Vagina (tissue), 2 donors: ENCODE measurements around the gene EVL. TPM values are rescaled to one million over a fixed set of nuclear protein-coding genes. Genes with fewer than 3 reads are reported as not detected.

Experiments
- DNase-seq, 2 donors: peaks; one replicate each; pipeline ENCODE4 v3.0.0-alpha.2; 2017; ENCODE audit errors: extremely low spot score in 2 of 2
- H3K27ac ChIP-seq: fragments of 200-600 bp; sonication (generic); one replicate; pipeline ENCODE4 v1.5.1; 2019
- H3K27me3 ChIP-seq: fragments of 200-600 bp; sonication (generic); one replicate; pipeline ENCODE4 v1.5.1; 2019
- H3K36me3 ChIP-seq, 2 donors: fragments of 200-600 bp; sonication (generic); one replicate each; pipeline ENCODE4 v1.5.1; 2017 to 2019
- H3K4me1 ChIP-seq: fragments of 200-600 bp; sonication (generic); one replicate; pipeline ENCODE4 v1.5.1; 2019
- H3K4me3 ChIP-seq, 2 donors: fragments of 200-600 bp; sonication (generic); 1 replicate in 1 of 2; 2 replicates in 1 of 2; pipeline ENCODE4 v1.5.1; 2016 to 2019
- H3K9me3 ChIP-seq: fragments of 200-600 bp; sonication (generic); one replicate; pipeline ENCODE4 v1.5.1; 2019
- CTCF ChIP-seq, 3 experiments: fragments of 450-650 bp in 2 of 3; fragments of 200-600 bp in 1 of 3; sonication (generic) in 1 of 3; IDR thresholded peaks; one replicate each; pipeline ENCODE4 v1.5.1; 2017 to 2019; ENCODE audit warnings: antibody characterized with exemption in 3 of 3, mild to moderate bottlenecking in 2 of 3, moderate library complexity in 2 of 3
- POLR2A ChIP-seq, 2 donors: fragments of 450-650 bp; IDR thresholded peaks; one replicate each; pipeline ENCODE4 v1.6.1; 2017; ENCODE audit warnings: antibody characterized with exemption in 2 of 2, mild to moderate bottlenecking in 2 of 2, moderate library complexity in 2 of 2
- POLR2AphosphoS5 ChIP-seq, 2 donors: sonication (generic); formaldehyde crosslinking; IDR thresholded peaks; one replicate each; pipeline ENCODE4 v1.9.0; 2017; ENCODE audit warnings: antibody characterized with exemption in 2 of 2, mild to moderate bottlenecking in 2 of 2, low read depth in 1 of 2; ENCODE audit not compliant: insufficient read depth in 1 of 2
- intact Hi-C: fragments of 100-400 bp; cut with DNase I; formaldehyde crosslinking; loops from one replicate; pipeline ENCODE4 v1.15.1; 2023
- total RNA-seq: library from RNA; depleted of rRNA; stranded (reverse); fragments of >200 nt; gene quantifications from one replicate; pipeline ENCODE4 v1.2.3, GENCODE V29; 2016

EVL gene
- total RNA-seq, 1 donor from 2014 or later = 112 TPM

- DNase-seq = no peak
- H3K4me1 ChIP-seq = peaks cover 20% of the 10 kb centered on the region
- no peaks in the 10 kb centered on the region for H3K27me3 ChIP-seq
- H3K4me3 ChIP-seq = no peak overlapping the region
- no peak overlapping the region for H3K27ac ChIP-seq
- no peaks in the 10 kb centered on the region for H3K9me3 ChIP-seq
- TF ChIP-seq POLR2AphosphoS5 (IDR thresholded peaks at IDR 0.05; ENCODE audit: insufficient read depth in 1 of 2, low read depth in 1 of 2) = peak in 1 of 2 donors; percentile 19
- TF ChIP-seq POLR2A (IDR thresholded peaks at IDR 0.05) = no peak
- peak in 1 of 3 experiments; percentile 22 for TF ChIP-seq CTCF (IDR thresholded peaks at IDR 0.05)
- intact Hi-C loops = no loop called here
- H3K36me3 ChIP-seq = no peaks in the 10 kb centered on the region
Observed at GRCh38 chr14:100056964-100057795, 8.0 kb upstream of the EVL start.

GRCh38 chr14:100058777-100059437, 6.3 kb upstream of the EVL start:
- no peaks in the 10 kb centered on the region for H3K36me3 ChIP-seq
- peaks cover 20% of the 10 kb centered on the region for H3K4me1 ChIP-seq
- DNase-seq = no peak
- no peak overlapping the region for H3K27ac ChIP-seq
- H3K27me3 ChIP-seq = no peaks in the 10 kb centered on the region
- no peaks in the 10 kb centered on the region for H3K9me3 ChIP-seq
- intact Hi-C loops = no loop called here
- H3K4me3 ChIP-seq = no peak overlapping the region
- no peak for TF ChIP-seq POLR2A (IDR thresholded peaks at IDR 0.05)
- no peak for TF ChIP-seq POLR2AphosphoS5 (IDR thresholded peaks at IDR 0.05; ENCODE audit: insufficient read depth in 1 of 2, low read depth in 1 of 2)
- TF ChIP-seq CTCF (IDR thresholded peaks at IDR 0.05) = no peak

- DNase-seq = no peak
- H3K4me1 ChIP-seq = peaks cover 20% of the 10 kb centered on the region
- H3K4me3 ChIP-seq = no peak overlapping the region
- TF ChIP-seq POLR2AphosphoS5 (IDR thresholded peaks at IDR 0.05; ENCODE audit: insufficient read depth in 1 of 2, low read depth in 1 of 2) (peak in 1 of 2 donors; percentile 60), CTCF (IDR thresholded peaks at IDR 0.05) (no peak)
- H3K27ac ChIP-seq = no peak overlapping the region
- no peaks in the 10 kb centered on the region for H3K27me3 ChIP-seq
- H3K9me3 ChIP-seq = no peaks in the 10 kb centered on the region
- intact Hi-C loops = no loop called here
- H3K36me3 ChIP-seq = no peaks in the 10 kb centered on the region
Observed at GRCh38 chr14:100059438-100059781, 5.8 kb upstream of the EVL start.

- H3K4me1 ChIP-seq = peaks cover 20% of the 10 kb centered on the region
- no peaks in the 10 kb centered on the region for H3K9me3 ChIP-seq
- no peak for DNase-seq
- no peaks in the 10 kb centered on the region for H3K36me3 ChIP-seq
- no peaks in the 10 kb centered on the region for H3K27me3 ChIP-seq
- intact Hi-C loops = no loop called here
- H3K4me3 ChIP-seq = no peak overlapping the region
- no peak for TF ChIP-seq CTCF (IDR thresholded peaks at IDR 0.05)
- no peak for TF ChIP-seq POLR2A (IDR thresholded peaks at IDR 0.05)
- TF ChIP-seq POLR2AphosphoS5 (IDR thresholded peaks at IDR 0.05; ENCODE audit: insufficient read depth in 1 of 2, low read depth in 1 of 2) = no peak
- H3K27ac ChIP-seq = no peak overlapping the region
Observed at GRCh38 chr14:100060760-100061159, 4.5 kb upstream of the EVL start.

GRCh38 chr14:100062590-100062989, 2.6 kb upstream of the EVL start:
- intact Hi-C loops = no loop called here
- Histone ChIP-seq H3K27me3 (no peaks in the 10 kb centered on the region), H3K9me3 (no peaks in the 10 kb centered on the region), H3K4me3 (no peak overlapping the region), H3K4me1 (peaks cover 38% of the 10 kb centered on the region), H3K27ac (no peak overlapping the region), H3K36me3 (no peaks in the 10 kb centered on the region)
- TF ChIP-seq CTCF (IDR thresholded peaks at IDR 0.05) (no peak), POLR2A (IDR thresholded peaks at IDR 0.05) (no peak), POLR2AphosphoS5 (IDR thresholded peaks at IDR 0.05; ENCODE audit: insufficient read depth in 1 of 2, low read depth in 1 of 2) (no peak)
- no peak for DNase-seq
